HG03108 (cell line): ENCODE data around the gene ITPK1.

Experiments used
- ATAC-seq: cut with Tn5 transposase; IDR thresholded peaks from one replicate; pipeline ENCODE4 v1.9.1; 2021; ENCODE audit warnings: moderate library complexity; ENCODE audit not compliant: unreplicated experiment

ITPK1 gene

DNA sequence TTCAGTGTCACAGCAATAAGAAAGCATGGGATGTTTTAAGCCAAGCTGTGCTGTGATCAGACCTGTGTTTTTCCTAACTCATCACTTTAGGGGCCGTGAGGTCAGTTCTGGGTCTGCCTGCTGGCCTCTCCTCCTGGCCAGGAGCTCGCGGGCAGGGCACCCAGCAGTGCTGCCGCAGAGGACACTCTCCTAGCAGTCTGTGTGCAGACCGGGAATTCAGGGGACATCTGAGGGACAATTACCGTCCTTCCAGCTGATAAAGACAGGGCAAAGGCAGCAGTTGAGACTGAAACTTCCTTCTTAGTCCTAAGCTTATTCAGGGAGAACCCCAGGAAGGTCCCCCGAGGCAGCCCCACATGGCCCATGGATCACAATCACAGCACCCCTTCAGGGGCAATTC lies 103.2 kb downstream of the ITPK1 start:
- ATAC-seq, result no peak

- no peak for ATAC-seq
These were observed 103.9 kb downstream of the ITPK1 start for GRCh38 chr14:93011650-93012325.

DNA sequence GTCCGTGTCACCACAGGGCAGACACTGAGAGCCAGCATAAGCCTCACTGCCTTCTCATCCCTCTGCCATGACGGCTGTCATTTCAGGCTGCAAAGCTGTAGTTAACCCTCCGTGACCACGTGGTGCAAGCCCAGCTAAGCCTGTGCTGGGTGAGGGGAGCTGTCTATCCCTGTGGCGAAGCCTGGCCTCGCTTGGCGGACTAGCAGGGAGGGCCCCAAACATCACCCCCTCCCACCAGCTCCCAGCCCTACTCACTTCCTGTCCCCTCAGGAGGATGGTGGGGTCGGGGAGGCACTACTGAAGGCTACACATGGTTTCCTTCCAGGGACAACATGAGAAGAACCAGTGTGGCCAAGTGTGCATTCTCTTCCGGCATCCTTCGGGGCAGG lies 104.6 kb downstream of the ITPK1 start:
- no peak for ATAC-seq

GRCh38 chr14:93010522-93011140 lies 105.1 kb downstream of the ITPK1 start:
- no peak for ATAC-seq

DNA sequence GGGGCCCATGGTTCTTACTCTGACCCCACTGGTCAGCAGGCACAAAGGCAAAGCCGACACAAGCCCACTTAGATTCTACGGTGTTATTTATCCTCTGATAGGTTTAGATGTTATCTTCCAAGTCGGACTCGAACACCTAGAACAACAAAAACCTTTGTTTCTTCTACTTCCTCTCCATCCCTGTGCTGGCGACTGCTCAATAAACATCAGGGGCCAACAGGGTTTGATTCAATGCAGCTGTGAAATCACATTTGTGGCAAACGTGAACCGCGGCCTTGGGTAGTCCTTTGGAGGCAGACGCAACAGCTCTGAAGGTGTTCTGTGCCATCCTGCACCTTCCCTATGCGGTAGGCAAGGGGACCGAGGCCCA lies 105.6 kb downstream of the ITPK1 start:
- ATAC-seq, result no peak

GRCh38 chr14:93009471-93010129 lies 106.1 kb downstream of the ITPK1 start:
- no peak for ATAC-seq

DNA sequence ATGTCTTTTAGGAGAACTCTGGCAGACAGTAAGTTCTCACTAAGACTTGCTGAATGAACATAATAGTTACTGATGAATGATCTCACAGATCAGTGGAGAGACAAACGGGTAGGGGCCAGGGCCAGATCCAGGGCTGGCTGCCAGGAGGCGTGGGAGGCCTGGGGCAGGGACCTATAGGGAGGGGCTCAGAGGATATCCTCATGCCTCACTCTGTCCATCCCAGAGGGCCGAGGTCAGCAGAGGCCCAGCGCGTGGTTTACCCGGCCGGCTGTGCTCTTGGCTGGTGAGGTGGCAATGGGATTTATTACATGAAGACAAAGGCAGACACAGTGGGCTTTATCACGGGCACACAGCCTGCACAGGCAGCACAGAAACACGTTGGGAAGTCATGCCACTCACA lies 107.3 kb downstream of the ITPK1 start:
- ATAC-seq, result no peak

DNA sequence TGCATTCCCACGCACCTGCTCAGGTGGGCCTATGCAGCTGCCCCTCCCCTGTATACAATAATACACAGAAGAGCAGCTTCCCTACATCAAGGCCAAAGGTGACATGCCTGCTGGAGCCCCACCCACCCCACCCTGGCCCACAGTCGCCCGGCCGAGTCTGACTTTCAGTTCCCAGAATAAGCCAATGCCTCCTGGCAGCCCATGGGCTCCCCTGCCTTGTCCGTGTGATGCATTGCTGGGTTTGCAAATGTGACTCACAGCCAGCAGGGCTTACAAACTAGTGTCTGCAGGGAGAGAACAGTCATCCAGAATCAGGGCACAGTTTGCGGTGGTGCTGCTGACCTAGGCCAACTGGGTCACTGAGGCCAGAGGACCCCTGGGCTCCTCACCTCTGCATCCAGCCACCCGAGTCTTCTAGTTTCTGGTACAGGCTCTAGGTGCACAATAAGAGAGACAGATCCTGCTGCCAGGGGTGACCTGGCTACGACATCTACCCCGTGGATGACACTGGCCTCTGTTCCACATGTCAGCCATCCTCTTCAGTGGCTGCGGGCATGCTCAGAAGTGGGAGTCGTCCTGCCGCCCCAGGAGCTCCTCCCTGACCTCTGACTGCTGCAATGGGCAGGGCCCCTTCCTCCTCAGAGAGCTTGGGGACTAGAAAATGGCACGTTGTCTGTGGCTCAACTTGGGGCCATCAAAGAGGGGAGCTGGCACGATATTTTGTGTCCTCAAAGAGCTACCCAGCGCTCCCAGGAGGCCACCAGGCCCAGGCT lies 108.3 kb downstream of the ITPK1 start:
- ATAC-seq, result no peak

GRCh38 chr14:93006567-93007051 lies 109.1 kb downstream of the ITPK1 start:
- no peak for ATAC-seq

- no peak for ATAC-seq
These were observed 109.9 kb downstream of the ITPK1 start for GRCh38 chr14:93005838-93006237.

- ATAC-seq, result no peak
These were observed 110.5 kb downstream of the ITPK1 start for GRCh38 chr14:93005135-93005813.

DNA sequence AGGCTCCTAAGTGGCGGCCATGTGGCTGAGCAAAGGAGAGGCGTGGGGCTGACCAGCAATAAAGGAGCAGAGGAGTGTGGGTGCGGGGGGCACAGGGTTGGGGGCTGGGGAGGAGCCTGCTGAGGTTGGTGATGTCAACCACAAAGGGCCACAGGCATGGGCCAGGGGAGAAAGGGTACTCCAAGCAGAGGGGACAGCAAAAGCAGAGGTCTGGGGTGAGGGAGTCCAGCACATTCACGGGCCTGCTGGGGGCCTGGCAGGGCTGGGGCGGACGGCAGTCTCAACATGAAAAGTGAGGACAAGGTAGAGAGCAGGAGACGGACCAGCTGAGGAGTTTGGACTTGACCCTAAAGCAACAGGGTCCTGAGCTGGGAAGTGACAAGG lies 111.0 kb downstream of the ITPK1 start:
- ATAC-seq, result no peak

DNA sequence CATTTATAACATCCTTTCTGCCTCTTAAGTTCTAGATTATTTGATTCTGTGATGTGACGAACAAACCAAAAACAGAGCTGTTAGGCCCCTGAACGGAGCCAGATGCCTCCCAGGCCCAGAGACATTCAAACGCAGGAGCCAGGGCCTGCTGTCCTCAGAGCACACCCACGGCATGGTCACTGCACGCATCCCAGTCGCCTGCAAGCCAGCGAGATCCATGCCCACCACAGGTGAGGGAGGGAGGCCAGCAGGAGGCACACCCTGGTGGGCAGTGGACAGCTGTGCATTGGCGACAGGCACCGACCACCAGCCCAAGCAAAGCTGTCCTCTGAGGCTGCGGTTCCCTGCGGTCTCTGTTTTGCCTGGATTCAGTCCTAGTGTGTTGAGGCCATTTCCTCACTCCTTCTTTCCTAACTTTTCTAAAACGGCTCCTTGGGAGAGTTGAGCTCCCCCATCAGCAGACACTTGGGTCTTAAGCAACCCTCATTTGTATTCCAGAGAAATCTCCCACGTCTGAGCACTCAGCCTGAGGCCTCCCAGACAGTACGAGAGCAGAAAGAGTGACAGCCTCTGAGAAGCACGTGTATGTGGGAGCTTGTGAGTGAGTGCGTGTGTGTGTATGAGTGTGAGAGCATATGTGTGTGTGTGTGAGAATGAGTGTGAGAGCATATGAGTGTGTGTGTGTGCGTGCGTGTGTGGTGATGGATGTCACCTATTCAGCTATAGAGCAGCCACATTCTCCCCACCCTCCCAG lies 111.6 kb downstream of the ITPK1 start:
- ATAC-seq, result no peak

GRCh38 chr14:93002851-93003298 lies 112.8 kb downstream of the ITPK1 start:
- ATAC-seq, result no peak

- ATAC-seq, result no peak
These were observed 113.7 kb downstream of the ITPK1 start for GRCh38 chr14:93002049-93002448.

DNA sequence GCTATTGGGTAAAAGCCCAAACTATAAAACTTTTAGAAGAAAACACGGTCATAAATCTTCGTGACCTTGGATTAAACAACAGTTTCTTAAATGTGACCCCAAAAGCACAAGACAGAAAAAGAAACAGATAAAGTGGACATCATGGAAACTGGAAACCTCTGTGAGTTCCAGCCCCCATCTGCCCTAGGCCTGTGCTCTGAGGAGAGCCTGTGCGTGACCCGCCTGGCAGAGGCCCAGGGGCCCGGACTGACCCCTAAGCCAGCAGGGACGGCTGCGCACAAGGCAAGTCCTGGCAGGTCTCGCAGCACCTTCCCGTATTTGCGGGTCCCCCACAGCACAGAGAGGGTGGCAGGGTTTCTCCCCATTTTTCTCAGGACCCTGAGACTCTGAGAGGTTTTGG lies 116.8 kb downstream of the ITPK1 start:
- ATAC-seq, result no peak

- ATAC-seq, result no peak
These were observed 118.2 kb downstream of the ITPK1 start for GRCh38 chr14:92997343-92998061.

GRCh38 chr14:92995620-92996019 lies 120.1 kb downstream of the ITPK1 start:
- no peak for ATAC-seq

GRCh38 chr14:92994942-92995341 lies 120.8 kb downstream of the ITPK1 start:
- no peak for ATAC-seq
